GM19328 (cell line): Measurements from ENCODE around the gene BRD1.

Experiments used
- ATAC-seq: cut with Tn5 transposase; IDR thresholded peaks from one replicate; pipeline ENCODE4 v1.9.1; 2021; ENCODE audit warnings: mild to moderate bottlenecking, moderate library complexity; ENCODE audit not compliant: unreplicated experiment

BRD1 gene

GRCh38 chr22:49754696-49755630 lies 72.7 kb downstream of the BRD1 start:
- no peak for ATAC-seq

GRCh38 chr22:49753961-49754695 lies 73.5 kb downstream of the BRD1 start:
- ATAC-seq: no peak

- no peak for ATAC-seq
These were observed 74.3 kb downstream of the BRD1 start for GRCh38 chr22:49753276-49753890.

GRCh38 chr22:49752598-49753091 lies 75.0 kb downstream of the BRD1 start:
- ATAC-seq: no peak

- no peak for ATAC-seq
These were observed 75.6 kb downstream of the BRD1 start for GRCh38 chr22:49751966-49752597.

- ATAC-seq: no peak
These were observed 76.2 kb downstream of the BRD1 start for GRCh38 chr22:49751318-49751965.

GRCh38 chr22:49749885-49750510 lies 77.7 kb downstream of the BRD1 start:
- ATAC-seq: no peak

GRCh38 chr22:49749227-49749626 lies 78.4 kb downstream of the BRD1 start:
- no peak for ATAC-seq

- ATAC-seq: no peak
These were observed 79.2 kb downstream of the BRD1 start for GRCh38 chr22:49748514-49748913.

GRCh38 chr22:49747716-49748115 lies 80.0 kb downstream of the BRD1 start:
- no peak for ATAC-seq

GRCh38 chr22:49747130-49747529 lies 80.5 kb downstream of the BRD1 start:
- no peak for ATAC-seq

- no peak for ATAC-seq
These were observed 81.6 kb downstream of the BRD1 start for GRCh38 chr22:49746065-49746464.

- ATAC-seq: no peak
These were observed 87.4 kb downstream of the BRD1 start for GRCh38 chr22:49740242-49740641.

GRCh38 chr22:49739138-49739537 lies 88.5 kb downstream of the BRD1 start:
- ATAC-seq: no peak

- ATAC-seq: no peak
These were observed 89.1 kb downstream of the BRD1 start for GRCh38 chr22:49738566-49738965.

GRCh38 chr22:49738006-49738405 lies 89.7 kb downstream of the BRD1 start:
- ATAC-seq: no peak

- no peak for ATAC-seq
These were observed 90.5 kb downstream of the BRD1 start for GRCh38 chr22:49737101-49737551.

GRCh38 chr22:49736538-49736937 lies 91.1 kb downstream of the BRD1 start:
- no peak for ATAC-seq

- ATAC-seq: no peak
These were observed 91.7 kb downstream of the BRD1 start for GRCh38 chr22:49735901-49736421.
